HG03469 (cell line): ENCODE measurements around the gene SORBS2.

ENCODE experiments used
- ATAC-seq: cut with Tn5 transposase; IDR thresholded peaks from one replicate; pipeline ENCODE4 v1.9.1; 2021; ENCODE audit warnings: mild to moderate bottlenecking, moderate library complexity, moderate number of reproducible peaks; ENCODE audit not compliant: unreplicated experiment

The SORBS2 gene

GRCh38 chr4:185598846-185599552 is 213.0 kb downstream of the SORBS2 start:
- ATAC-seq = no peak

GRCh38 chr4:185597532-185598188 is 214.3 kb downstream of the SORBS2 start:
- peak; percentile 81 for ATAC-seq

DNA sequence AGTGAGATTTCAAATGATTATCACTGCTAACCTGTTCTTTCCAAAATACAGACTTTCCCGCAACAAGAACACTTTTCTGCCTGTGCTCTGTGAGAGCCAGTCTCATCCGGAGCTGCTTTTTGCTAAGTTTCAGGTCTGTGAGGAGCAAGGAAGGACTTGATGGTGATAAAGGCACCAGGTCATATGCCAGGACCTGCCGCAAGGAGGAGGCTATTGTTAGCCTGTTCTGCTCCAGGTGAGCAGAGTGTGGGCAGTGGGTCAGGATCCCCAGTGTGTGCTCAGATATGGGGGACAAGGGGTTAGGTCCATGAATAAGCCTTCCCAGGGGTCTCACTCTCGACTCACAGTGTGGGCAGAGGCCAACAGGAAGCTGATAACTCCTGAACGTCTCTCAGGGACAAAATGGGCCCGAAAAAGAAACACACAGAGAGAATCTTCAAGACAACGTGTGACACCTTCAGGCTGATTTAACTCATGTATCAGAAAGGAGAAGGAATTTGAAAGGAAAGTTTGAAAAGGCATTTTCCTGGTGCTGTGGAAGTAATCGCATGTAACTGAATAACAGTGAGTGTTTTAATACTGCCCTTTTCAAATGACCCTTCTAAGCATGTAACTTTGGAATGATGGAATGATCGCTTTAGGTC is 219.0 kb downstream of the SORBS2 start:
- no peak for ATAC-seq

DNA sequence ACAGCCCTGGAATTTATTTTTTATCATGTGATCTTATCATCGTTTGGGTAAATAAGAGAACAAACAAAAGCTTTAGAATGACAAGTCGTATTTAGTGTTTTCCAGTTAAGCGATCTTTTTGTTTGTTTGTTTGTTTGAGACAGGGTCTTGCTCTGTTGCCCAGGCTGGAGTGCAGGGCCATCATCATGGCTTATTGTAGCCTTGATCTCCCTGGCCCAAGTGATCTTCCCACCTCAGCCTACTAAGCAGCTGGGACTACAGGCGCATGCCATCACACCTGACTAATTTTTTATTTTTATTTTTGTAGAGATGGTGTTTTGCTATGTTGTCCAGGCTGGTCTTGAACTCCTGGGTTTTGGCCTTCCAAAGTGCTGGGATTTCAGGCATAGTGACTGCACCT is 219.6 kb downstream of the SORBS2 start:
- ATAC-seq = no peak

DNA sequence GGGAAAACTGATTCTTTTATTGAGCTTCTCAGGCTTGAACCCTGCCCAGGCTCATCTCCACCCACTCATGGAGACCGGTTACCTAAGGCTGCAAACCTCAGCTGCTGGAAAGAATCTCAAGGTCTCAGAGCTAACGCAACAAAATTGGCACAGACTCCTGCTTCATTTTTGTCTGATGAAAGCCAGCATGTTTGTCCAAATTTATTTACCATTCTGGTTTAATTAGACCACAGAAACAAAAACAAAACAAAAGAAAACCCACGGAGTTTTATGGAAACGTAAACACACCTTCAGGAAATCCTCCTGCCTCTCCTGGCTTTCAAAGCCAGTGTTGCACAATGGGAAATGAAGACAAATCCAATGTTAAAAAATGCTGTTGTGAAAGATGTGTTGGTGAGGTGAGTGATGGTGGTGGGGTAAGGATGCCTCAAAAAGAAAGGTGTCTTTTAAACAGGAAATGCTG is 220.3 kb downstream of the SORBS2 start:
- no peak for ATAC-seq

- ATAC-seq = no peak
Observed at GRCh38 chr4:185590982-185591381, 221.0 kb downstream of the SORBS2 start.

- ATAC-seq = no peak
Observed at GRCh38 chr4:185589067-185589836, 222.7 kb downstream of the SORBS2 start.

DNA sequence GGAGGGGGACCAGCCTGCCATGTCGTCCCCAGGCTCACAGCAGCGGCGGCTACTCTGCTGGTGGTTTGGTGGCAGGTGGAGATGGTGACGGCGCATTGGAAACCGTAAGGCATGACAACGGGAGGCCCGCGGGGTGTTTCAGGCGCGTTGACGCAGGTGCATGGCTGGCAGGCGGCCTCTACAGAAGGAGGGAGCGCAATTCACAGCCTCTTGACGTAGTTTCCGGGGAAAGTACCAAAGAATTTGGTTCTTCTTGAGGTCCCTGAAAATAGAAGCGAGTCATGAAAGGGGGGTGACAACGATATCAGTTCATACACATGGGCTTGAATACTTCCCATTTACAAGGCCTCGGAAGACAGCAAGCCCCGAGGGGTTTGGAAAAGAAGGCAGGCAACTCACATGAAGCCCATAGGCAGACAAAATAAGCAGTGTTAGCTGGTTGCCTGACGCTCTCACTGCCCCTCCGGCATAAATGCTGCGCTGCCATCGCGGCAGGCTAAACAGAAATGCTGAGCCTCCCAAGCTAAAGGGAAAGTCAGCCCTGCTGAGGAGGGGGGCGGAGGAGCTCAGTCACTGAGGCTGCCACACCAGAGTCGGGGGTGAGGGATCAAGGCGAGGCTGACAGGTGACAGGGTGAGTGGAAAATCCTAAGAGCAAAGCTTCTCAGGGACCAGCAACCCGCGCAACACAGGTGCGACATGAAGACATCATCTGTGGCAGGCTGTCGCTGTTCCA is 224.4 kb downstream of the SORBS2 start:
- ATAC-seq = peak; percentile 93

DNA sequence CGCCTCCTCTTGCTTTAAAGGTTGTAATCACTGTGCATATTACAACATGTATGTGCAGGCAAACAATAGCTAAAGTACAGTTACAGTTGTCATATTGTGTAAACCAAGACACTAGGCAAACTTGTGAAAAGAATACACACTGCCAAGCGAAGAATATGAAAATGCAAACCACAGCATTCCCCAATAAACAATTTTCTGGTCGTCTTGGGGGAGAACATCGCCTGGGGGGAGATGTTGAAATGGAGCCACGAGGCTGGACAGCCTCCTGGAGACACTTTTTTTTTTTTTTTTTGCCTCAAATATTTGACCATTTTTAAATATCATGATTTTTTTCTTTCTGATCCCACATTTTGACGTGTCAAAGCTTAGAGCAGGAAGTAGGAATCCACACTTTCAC is 225.0 kb downstream of the SORBS2 start:
- ATAC-seq = no peak

- ATAC-seq = no peak
Observed at GRCh38 chr4:185585211-185585610, 226.8 kb downstream of the SORBS2 start.

- no peak for ATAC-seq
Observed at GRCh38 chr4:185583813-185584212, 228.2 kb downstream of the SORBS2 start.

GRCh38 chr4:185582651-185583400 is 229.2 kb downstream of the SORBS2 start:
- ATAC-seq = no peak

- ATAC-seq = no peak
Observed at GRCh38 chr4:185580699-185581098, 231.3 kb downstream of the SORBS2 start.

DNA sequence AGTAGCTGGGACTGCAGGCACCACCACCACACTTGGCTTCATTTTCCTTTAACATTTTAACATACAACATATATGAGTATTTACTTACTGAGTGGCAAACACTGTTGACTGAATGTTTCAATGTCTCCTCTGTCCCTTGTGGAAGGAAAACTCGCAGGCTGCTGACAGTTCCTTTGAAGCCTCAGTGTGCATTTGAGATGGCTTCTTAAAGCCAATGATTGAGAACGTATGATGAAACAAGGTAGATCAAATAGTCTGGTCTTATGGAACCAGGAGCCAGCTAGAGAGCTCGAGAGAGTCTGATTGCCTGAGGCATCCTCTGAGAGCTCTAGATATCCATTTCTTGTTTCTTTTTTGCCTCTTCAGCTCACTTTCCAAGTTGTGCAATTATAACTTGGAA is 233.7 kb downstream of the SORBS2 start:
- no peak for ATAC-seq

GRCh38 chr4:185576962-185577950 is 234.7 kb downstream of the SORBS2 start:
- ATAC-seq = no peak

- no peak for ATAC-seq
Observed at GRCh38 chr4:185576314-185576961, 235.6 kb downstream of the SORBS2 start.

DNA sequence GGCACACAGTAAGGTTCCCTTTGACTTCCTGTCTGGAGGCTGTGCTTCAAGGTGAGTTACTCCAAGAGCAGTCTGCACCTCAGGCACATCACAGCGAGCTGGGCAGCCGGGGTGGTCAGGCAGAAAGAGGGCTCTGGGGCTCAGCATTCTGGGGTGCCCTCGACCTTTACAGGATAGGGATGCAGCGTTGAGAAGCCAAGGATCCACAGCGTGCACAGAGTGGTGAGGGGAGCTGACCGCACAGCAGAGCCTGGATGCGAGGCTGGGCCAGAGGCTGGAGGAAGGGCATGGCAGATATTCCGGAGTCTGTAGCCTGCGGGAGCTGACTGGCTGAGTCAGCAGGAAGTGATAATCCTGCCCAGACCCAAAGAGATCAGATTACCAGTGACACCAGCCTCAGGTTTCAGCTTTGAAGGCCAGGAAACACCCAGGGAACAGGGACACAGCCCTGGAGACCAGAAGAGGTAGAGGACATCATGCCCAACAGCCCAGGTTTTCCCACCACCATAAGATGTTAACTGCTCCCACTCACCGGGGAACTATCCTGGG is 238.3 kb downstream of the SORBS2 start:
- no peak for ATAC-seq

- no peak for ATAC-seq
Observed at GRCh38 chr4:185570727-185571126, 241.3 kb downstream of the SORBS2 start.
